IMR-90 (cell line): ENCODE data around the gene METTL17. TPM values are rescaled to one million over a fixed set of nuclear protein-coding genes. Genes with fewer than 3 reads are reported as not detected.

Source experiments
- ATAC-seq: fragments of 200-7000 bp; cut with Tn5 transposase; 2 replicates; pipeline ENCODE4 v1.9.1; 2020; ENCODE audit warnings: low read depth, mild to moderate bottlenecking, moderate library complexity
- BruUV-seq: library from RNA; stranded (reverse); fragments of 400-500 nt; replicated peaks from 2 replicates; lab custom pipeline; 2021; lab: Mats Ljungman, UMichigan
- CTCF ChIA-PET: fragments of 300-600 bp; formaldehyde crosslinking; extraction: SDS; loops from one replicate; lab custom pipeline; 2021; ENCODE audit warnings: antibody characterized with exemption; lab: Yijun Ruan, JAX
- POLR2A ChIA-PET: fragments of 300-600 bp; sonication (Branson Sonifier 250); formaldehyde crosslinking; loops from one replicate; lab custom pipeline; 2022; ENCODE audit warnings: antibody characterized with exemption; ENCODE audit not compliant: unreplicated experiment; lab: Charles Lee
- DNase-seq: peaks from one replicate; pipeline ENCODE4 v3.0.0; 2013
- H2AFZ ChIP-seq: replicated peaks from 2 replicates; pipeline ENCODE3; 2013; ENCODE audit warnings: low read length, mild to moderate bottlenecking; ENCODE audit not compliant: poor library complexity
- H2AK5ac ChIP-seq: 2 replicates; pipeline ENCODE4 v1.6.1; 2013; ENCODE audit warnings: low read depth, low read length, inconsistent platforms
- H2AK9ac ChIP-seq: replicated peaks from 2 replicates; pipeline ENCODE3; 2013; ENCODE audit warnings: mild to moderate bottlenecking, low read depth, low read length, moderate library complexity; ENCODE audit not compliant: poor library complexity
- H2BK120ac ChIP-seq: 2 replicates; pipeline ENCODE4 v1.6.1; 2013; ENCODE audit warnings: low read depth, low read length, inconsistent platforms
- H2BK15ac ChIP-seq: 3 replicates; pipeline ENCODE4 v1.6.1; 2013; ENCODE audit warnings: low read depth, low read length, inconsistent platforms
- H2BK20ac ChIP-seq: 2 replicates; pipeline ENCODE4 v1.6.1; 2013; ENCODE audit warnings: low read depth, mild to moderate bottlenecking, inconsistent platforms, low read length, moderate library complexity
- H2BK5ac ChIP-seq: 2 replicates; pipeline ENCODE4 v1.6.1; 2013; ENCODE audit warnings: mild to moderate bottlenecking, low read depth, low read length, inconsistent platforms; ENCODE audit not compliant: poor library complexity, severe bottlenecking
- H3K14ac ChIP-seq: replicated peaks from 2 replicates; pipeline ENCODE4 v1.6.1; 2013; ENCODE audit warnings: low read depth, low read length, inconsistent platforms
- H3K18ac ChIP-seq: 2 replicates; pipeline ENCODE4 v1.6.1; 2013; ENCODE audit warnings: low read depth, low read length, control low read depth
- H3K23ac ChIP-seq: 2 replicates; pipeline ENCODE4 v1.6.1; 2013; ENCODE audit warnings: low read depth, low read length, inconsistent platforms
- H3K27ac ChIP-seq: 2 replicates; pipeline ENCODE4 v1.5.1; 2013; ENCODE audit warnings: mild to moderate bottlenecking, control low read depth, low read length; ENCODE audit not compliant: insufficient read depth
- H3K27me3 ChIP-seq: 2 replicates; pipeline ENCODE4 v1.6.1; 2013; ENCODE audit warnings: low read length; ENCODE audit not compliant: control insufficient read depth, insufficient read depth
- H3K36me3 ChIP-seq: 2 replicates; pipeline ENCODE4 v1.6.1; 2013; ENCODE audit warnings: low read length, mixed read lengths; ENCODE audit not compliant: control insufficient read depth, insufficient read depth
- H3K4ac ChIP-seq: 2 replicates; pipeline ENCODE4 v1.6.1; 2013; ENCODE audit warnings: low read depth, low read length, inconsistent platforms
- H3K4me1 ChIP-seq: 2 replicates; pipeline ENCODE4 v1.6.1; 2013; ENCODE audit warnings: low read length, mixed read lengths; ENCODE audit not compliant: control insufficient read depth, insufficient read depth
- H3K4me2 ChIP-seq: 2 replicates; pipeline ENCODE4 v1.6.1; 2013; ENCODE audit warnings: low read depth, mild to moderate bottlenecking, control low read depth, low read length, moderate library complexity
- H3K4me3 ChIP-seq: 2 replicates; pipeline ENCODE4 v1.5.1; 2013; ENCODE audit warnings: low read depth, mild to moderate bottlenecking, control low read depth, low read length, moderate library complexity; ENCODE audit not compliant: insufficient read depth
- H3K56ac ChIP-seq: 2 replicates; pipeline ENCODE4 v1.6.1; 2013; ENCODE audit warnings: low read length, inconsistent platforms; ENCODE audit not compliant: insufficient read depth; ENCODE audit errors: extremely low read depth
- H3K79me1 ChIP-seq, 2 experiments: 2 replicates each; pipeline ENCODE4 v1.6.1; 2013; ENCODE audit warnings: low read length in 2 of 2, inconsistent platforms in 1 of 2, low read depth in 1 of 2
- H3K9ac ChIP-seq: 2 replicates; pipeline ENCODE4 v1.6.1; 2013; ENCODE audit warnings: low read depth, low read length, control low read depth
- H3K9me1 ChIP-seq: 2 replicates; pipeline ENCODE4 v1.6.1; 2013; ENCODE audit warnings: low read length, inconsistent platforms; ENCODE audit not compliant: insufficient read depth
- H3K9me3 ChIP-seq: 2 replicates; pipeline ENCODE4 v1.6.1; 2013; ENCODE audit warnings: low read length; ENCODE audit not compliant: control insufficient read depth, insufficient read depth
- H4K20me1 ChIP-seq: 2 replicates; pipeline ENCODE4 v1.6.1; 2013; ENCODE audit warnings: low read length, inconsistent platforms; ENCODE audit not compliant: insufficient read depth
- H4K5ac ChIP-seq: 2 replicates; pipeline ENCODE4 v1.6.1; 2013; ENCODE audit warnings: mild to moderate bottlenecking, low read depth, low read length, control low read depth
- H4K8ac ChIP-seq, 2 experiments: 2 replicates each; pipeline ENCODE4 v1.6.1; 2013; ENCODE audit warnings: low read depth in 2 of 2, low read length in 2 of 2, control low read depth in 1 of 2, inconsistent platforms in 1 of 2
- H4K91ac ChIP-seq: 2 replicates; pipeline ENCODE4 v1.6.1; 2013; ENCODE audit warnings: low read depth, low read length, inconsistent platforms; ENCODE audit not compliant: insufficient read depth
- CTCF ChIP-seq: conservative IDR thresholded peaks from 2 replicates; pipeline ENCODE4 v1.5.1; 2012; ENCODE audit warnings: mild to moderate bottlenecking, low read depth, low read length, improper control_type of control experiment
- WGBS, 2 experiments: methylation state at CpG; one replicate each; pipeline versions ENCODE4 v1.1.5 to v1.1.7; 2013; ENCODE audit warnings: missing lambda C conversion rate in 2 of 2; ENCODE audit not compliant: insufficient read length in 1 of 2; ENCODE audit errors: extremely low coverage in 2 of 2; 5-methylcytosine and 5-hydroxymethylcytosine counted together
- dilution Hi-C: fragments of 300-500 bp; cut with HindIII; formaldehyde crosslinking; loops from one replicate; pipeline ENCODE4 v1.14.3; 2018; ENCODE audit warnings: low sequenced_read_pairs; ENCODE audit not compliant: unreplicated experiment
- in situ Hi-C: fragments of 300-500 bp; cut with MboI; formaldehyde crosslinking; loops from 3 replicates; pipeline ENCODE4 v1.14.3; 2019; ENCODE audit warnings: low sequenced_read_pairs, inconsistent platforms, mixed read lengths
- intact Hi-C: fragments of 100-400 bp; cut with micrococcal nuclease; formaldehyde crosslinking; loops from 2 replicates; pipeline ENCODE4 v1.10.0; 2022
- polyA plus RNA-seq, 3 experiments: library from polyadenylated mRNA; depleted of rRNA; stranded (reverse); fragments of >200 nt; gene quantifications; 2 replicates each; pipeline ENCODE4 v1.2.3, GENCODE V29; 2012; ENCODE audit warnings: low replicate concordance in 1 of 3
- total RNA-seq: library from RNA; depleted of rRNA; stranded (reverse); fragments of >200 nt; gene quantifications from 2 replicates; pipeline ENCODE4 v1.2.3, GENCODE V29; 2012

Gene METTL17
- total and polyA plus RNA-seq, 2 of the 4 experiments (the other 2 are of a cell fraction): 32.8 to 69.7 TPM

- Histone ChIP-seq H4K20me1 (no peaks in the 10 kb centered on the region), H3K27me3 (peaks cover 59% of the 10 kb centered on the region), H3K27ac (no peak overlapping the region), H3K9me3 (no peaks in the 10 kb centered on the region), H2BK20ac (no peak overlapping the region), H3K23ac (no peak overlapping the region; the same call in 1 of the 2 replicates), H3K4me1 (no peaks in the 10 kb centered on the region), H3K36me3 (no peaks in the 10 kb centered on the region), H2AFZ (peak overlapping the region; percentile 24), H3K14ac (no peak overlapping the region), H3K4ac (no peak overlapping the region), H4K91ac (no peak overlapping the region), H3K9ac (no peak overlapping the region), H2BK15ac (no peak overlapping the region), H3K79me1 (no peaks in the 10 kb centered on the region), H3K18ac (no peak overlapping the region), H4K8ac (no peak overlapping the region), H2BK120ac (no peak overlapping the region), H3K9me1 (no peaks in the 10 kb centered on the region), H3K4me2 (no peak overlapping the region), H2AK9ac (no peak overlapping the region), H2BK5ac (no peak overlapping the region), H3K56ac (no peak overlapping the region), H3K4me3 (no peak overlapping the region), H2AK5ac (no peak overlapping the region), H4K5ac (no peak overlapping the region)
- TF ChIP-seq CTCF: no peak
- dilution Hi-C loops (no loop called here), in situ Hi-C loops (no loop called here), intact Hi-C loops (no loop called here)
- ATAC-seq: no peak
- ChIA-PET POLR2A (no interaction called here), CTCF (no interaction called here)
- DNase-seq: no peak
- 83% methylated on average over 1 of the region's 5 CpGs; no CpG with 5 or more reads in 1 of the 2 experiments for WGBS, 2 experiments
- BruUV-seq: no TSS peak
Measured at GRCh38 chr14:21022686-21023085, 32.9 kb downstream of the METTL17 start.
